ENCODE data around the gene NPAS4. TPM values are rescaled to one million over a fixed set of nuclear protein-coding genes. Genes with fewer than 3 reads are reported as not detected.

Gene NPAS4
- total and polyA plus RNA-seq, 9 of the 15 experiments (the other 6 are each of a cell fraction or from before 2014, with no cell fraction given) = not detected

DNA sequence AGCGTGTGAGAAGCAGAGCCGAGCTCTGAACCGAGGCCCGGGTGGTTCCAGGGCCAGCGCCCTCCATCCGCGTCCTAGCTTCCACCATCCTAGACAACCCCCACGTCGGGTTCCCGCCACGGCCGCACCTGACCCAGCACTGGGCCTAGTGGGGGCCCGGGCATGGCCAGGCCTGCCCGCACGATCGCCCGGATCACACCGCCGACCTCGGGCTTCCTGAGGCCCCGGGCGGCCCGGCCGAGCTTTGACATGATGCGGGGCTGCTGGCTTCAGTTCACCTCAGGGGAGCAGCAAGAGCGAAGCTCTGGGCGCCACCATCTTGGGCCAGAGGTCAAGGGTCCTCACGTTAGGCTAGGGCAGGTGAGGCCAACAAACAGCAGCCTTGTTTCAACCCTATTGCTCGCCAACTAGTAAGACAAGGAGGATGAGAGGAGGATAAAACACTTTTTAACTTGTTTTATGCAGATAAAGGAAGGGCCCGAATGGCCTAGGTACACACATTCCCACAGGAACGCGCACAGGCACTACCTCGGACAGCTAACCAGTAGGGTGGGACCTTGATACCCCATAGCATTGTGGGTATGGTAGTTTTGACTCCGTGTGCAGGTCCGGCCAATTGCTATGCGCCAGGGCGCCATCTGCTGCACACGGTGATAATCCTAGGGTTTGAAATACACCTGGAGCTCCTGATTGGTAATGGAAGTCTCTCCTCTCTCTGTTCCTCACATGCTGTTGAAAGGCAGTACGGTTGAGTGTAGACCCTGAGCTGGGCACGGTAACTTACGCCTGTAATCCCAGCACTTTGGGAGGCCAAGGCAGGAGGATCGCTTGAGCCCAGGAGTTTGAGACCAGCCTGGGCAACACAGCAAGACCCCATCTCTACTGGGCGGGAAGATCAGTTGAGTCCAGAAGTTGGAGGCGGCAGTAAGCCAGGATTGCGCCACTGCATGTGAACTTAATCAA, 17.9 kb downstream of the NPAS4 start, which contains the start of gene MRPL11 (continued):
- TF ChIP-seq, protein P1, sequence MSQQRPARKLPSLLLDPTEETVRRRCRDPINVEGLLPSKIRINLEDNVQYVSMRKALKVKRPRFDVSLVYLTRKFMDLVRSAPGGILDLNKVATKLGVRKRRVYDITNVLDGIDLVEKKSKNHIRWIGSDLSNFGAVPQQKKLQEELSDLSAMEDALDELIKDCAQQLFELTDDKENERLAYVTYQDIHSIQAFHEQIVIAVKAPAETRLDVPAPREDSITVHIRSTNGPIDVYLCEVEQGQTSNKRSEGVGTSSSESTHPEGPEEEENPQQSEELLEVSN (IDR thresholded peaks at IDR 0.05; ENCODE audit: borderline replicate concordance in 1 of 2, extremely low read depth in 1 of 2, insufficient read depth in 1 of 2, insufficient read length in 1 of 2, low read depth in 1 of 2, low read length in 1 of 2, poor library complexity in 1 of 2, severe bottlenecking in 1 of 2) = peak; percentile 12 to 21
- TF ChIP-seq HNRNPLL (IDR thresholded peaks at IDR 0.05; ENCODE audit: low read depth, low read length, poor library complexity, severe bottlenecking) = peak; percentile 26
- TF ChIP-seq ZSCAN29 (IDR thresholded peaks at IDR 0.05) = no peak
- peak; percentile 11 for TF ChIP-seq POU5F1 (IDR thresholded peaks at IDR 0.05; ENCODE audit: borderline replicate concordance, low read depth, low read length, partially characterized antibody)
- TF ChIP-seq, protein P2, sequence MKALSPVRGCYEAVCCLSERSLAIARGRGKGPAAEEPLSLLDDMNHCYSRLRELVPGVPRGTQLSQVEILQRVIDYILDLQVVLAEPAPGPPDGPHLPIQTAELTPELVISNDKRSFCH (CRISPR knock-in tag; IDR thresholded peaks at IDR 0.05) = no peak
- TF ChIP-seq, protein P2 (tag; IDR thresholded peaks at IDR 0.05) = peak; percentile 87
- TF ChIP-seq, protein P3, sequence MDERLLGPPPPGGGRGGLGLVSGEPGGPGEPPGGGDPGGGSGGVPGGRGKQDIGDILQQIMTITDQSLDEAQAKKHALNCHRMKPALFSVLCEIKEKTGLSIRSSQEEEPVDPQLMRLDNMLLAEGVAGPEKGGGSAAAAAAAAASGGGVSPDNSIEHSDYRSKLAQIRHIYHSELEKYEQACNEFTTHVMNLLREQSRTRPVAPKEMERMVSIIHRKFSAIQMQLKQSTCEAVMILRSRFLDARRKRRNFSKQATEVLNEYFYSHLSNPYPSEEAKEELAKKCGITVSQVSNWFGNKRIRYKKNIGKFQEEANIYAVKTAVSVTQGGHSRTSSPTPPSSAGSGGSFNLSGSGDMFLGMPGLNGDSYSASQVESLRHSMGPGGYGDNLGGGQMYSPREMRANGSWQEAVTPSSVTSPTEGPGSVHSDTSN (CRISPR knock-in tag; IDR thresholded peaks at IDR 0.05; ENCODE audit: low read depth) = no peak
- TF ChIP-seq, protein P3 (tag; conservative IDR thresholded peaks at IDR 0.05; ENCODE audit: low read depth) = no peak
- TF ChIP-seq TAL1 (IDR thresholded peaks at IDR 0.05) = peak; percentile 30
- TF ChIP-seq, protein P4, sequence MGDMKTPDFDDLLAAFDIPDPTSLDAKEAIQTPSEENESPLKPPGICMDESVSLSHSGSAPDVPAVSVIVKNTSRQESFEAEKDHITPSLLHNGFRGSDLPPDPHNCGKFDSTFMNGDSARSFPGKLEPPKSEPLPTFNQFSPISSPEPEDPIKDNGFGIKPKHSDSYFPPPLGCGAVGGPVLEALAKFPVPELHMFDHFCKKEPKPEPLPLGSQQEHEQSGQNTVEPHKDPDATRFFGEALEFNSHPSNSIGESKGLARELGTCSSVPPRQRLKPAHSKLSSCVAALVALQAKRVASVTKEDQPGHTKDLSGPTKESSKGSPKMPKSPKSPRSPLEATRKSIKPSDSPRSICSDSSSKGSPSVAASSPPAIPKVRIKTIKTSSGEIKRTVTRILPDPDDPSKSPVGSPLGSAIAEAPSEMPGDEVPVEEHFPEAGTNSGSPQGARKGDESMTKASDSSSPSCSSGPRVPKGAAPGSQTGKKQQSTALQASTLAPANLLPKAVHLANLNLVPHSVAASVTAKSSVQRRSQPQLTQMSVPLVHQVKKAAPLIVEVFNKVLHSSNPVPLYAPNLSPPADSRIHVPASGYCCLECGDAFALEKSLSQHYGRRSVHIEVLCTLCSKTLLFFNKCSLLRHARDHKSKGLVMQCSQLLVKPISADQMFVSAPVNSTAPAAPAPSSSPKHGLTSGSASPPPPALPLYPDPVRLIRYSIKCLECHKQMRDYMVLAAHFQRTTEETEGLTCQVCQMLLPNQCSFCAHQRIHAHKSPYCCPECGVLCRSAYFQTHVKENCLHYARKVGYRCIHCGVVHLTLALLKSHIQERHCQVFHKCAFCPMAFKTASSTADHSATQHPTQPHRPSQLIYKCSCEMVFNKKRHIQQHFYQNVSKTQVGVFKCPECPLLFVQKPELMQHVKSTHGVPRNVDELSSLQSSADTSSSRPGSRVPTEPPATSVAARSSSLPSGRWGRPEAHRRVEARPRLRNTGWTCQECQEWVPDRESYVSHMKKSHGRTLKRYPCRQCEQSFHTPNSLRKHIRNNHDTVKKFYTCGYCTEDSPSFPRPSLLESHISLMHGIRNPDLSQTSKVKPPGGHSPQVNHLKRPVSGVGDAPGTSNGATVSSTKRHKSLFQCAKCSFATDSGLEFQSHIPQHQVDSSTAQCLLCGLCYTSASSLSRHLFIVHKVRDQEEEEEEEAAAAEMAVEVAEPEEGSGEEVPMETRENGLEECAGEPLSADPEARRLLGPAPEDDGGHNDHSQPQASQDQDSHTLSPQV (IDR thresholded peaks at IDR 0.05) = peak; percentile 23; the same call in 1 of the 2 replicates
- TF ChIP-seq ZNF165 (CRISPR knock-in tag; IDR thresholded peaks at IDR 0.05; ENCODE audit: borderline replicate concordance) = 0 out of 2 replicates have a peak, but pooled peaks have one; percentile 53
- TF ChIP-seq SAP30 (IDR thresholded peaks at IDR 0.05; ENCODE audit: borderline replicate concordance, insufficient read depth, low read depth, low read length, poor library complexity, severe bottlenecking) = peak; percentile 90
- peak; percentile 48; the same call in 1 of the 2 replicates for TF ChIP-seq TRIM28 (IDR thresholded peaks at IDR 0.05)
- TF ChIP-seq RAD21 (CRISPR knock-in tag; conservative IDR thresholded peaks at IDR 0.05 in 1 of 2, IDR thresholded peaks at IDR 0.05 in 1 of 2) = peak; percentile 49 to 66
- TF ChIP-seq XRCC5 (IDR thresholded peaks at IDR 0.05; ENCODE audit: low read depth, low read length) = peak; percentile 82
